Tibial nerve (tissue), 4 donors: ENCODE measurements around the gene GCN1. TPM values are rescaled to one million over a fixed set of nuclear protein-coding genes. Genes with fewer than 3 reads are reported as not detected.

Source experiments
- DNase-seq, 2 donors: peaks; one replicate each; pipeline ENCODE4 v3.0.0-alpha.2; 2019; ENCODE audit warnings: low spot score in 2 of 2
- H3K27ac ChIP-seq, 4 donors: fragments of 200-600 bp; sonication (generic) in 3 of 4; one replicate each; pipeline ENCODE4 v1.5.1; 2017 to 2019; ENCODE audit warnings: mild to moderate bottlenecking in 1 of 4
- H3K27me3 ChIP-seq, 2 donors: fragments of 200-600 bp; sonication (generic) in 1 of 2; one replicate each; pipeline versions ENCODE4 v1.5.1 to v1.6.0; 2017 to 2019
- H3K36me3 ChIP-seq, 3 donors: fragments of 200-600 bp; sonication (generic); one replicate each; pipeline ENCODE4 v1.5.1; 2018 to 2019
- H3K4me1 ChIP-seq, 4 donors: fragments of 200-600 bp; sonication (generic) in 3 of 4; one replicate each; pipeline ENCODE4 v1.5.1; 2017 to 2019
- H3K4me3 ChIP-seq, 4 donors: fragments of 200-600 bp; sonication (generic) in 3 of 4; one replicate each; pipeline ENCODE4 v1.5.1; 2017 to 2019; ENCODE audit warnings: mild to moderate bottlenecking in 1 of 4, moderate library complexity in 1 of 4
- H3K9me3 ChIP-seq, 4 donors: fragments of 200-600 bp; sonication (generic) in 3 of 4; one replicate each; pipeline ENCODE4 v1.5.1; 2017 to 2019
- EP300 ChIP-seq, 2 donors: sonication (generic); formaldehyde crosslinking; IDR thresholded peaks; one replicate each; pipeline ENCODE4 v1.6.1; 2017; ENCODE audit warnings: antibody characterized with exemption in 2 of 2, mild to moderate bottlenecking in 1 of 2
- POLR2A ChIP-seq, 2 donors: fragments of 450-650 bp; IDR thresholded peaks; one replicate each; pipeline ENCODE4 v1.6.1; 2017; ENCODE audit warnings: antibody characterized with exemption in 2 of 2, mild to moderate bottlenecking in 2 of 2, moderate library complexity in 2 of 2
- WGBS, 2 donors: methylation state at CpG; one replicate each; pipeline ENCODE4 v1.1.5; 2018; 5-methylcytosine and 5-hydroxymethylcytosine counted together
- total RNA-seq, 4 donors: library from RNA; depleted of rRNA; stranded (reverse); fragments of >200 nt; gene quantifications; one replicate each; pipeline ENCODE4 v1.1.0, GENCODE V29; 2016
- TF ChIP-seq, protein P1 (sequence below), 5 experiments: fragments of 200-600 bp in 3 of 5; fragments of 450-650 bp in 2 of 5; sonication (generic) in 3 of 5; IDR thresholded peaks; one replicate each; pipeline ENCODE4 v1.5.1; 2016 to 2019; ENCODE audit warnings: antibody characterized with exemption in 5 of 5, mild to moderate bottlenecking in 3 of 5, moderate library complexity in 2 of 5

The GCN1 gene
- total RNA-seq, 4 donors from 2014 or later, result 44.6 to 138 (median 106) TPM

- Histone ChIP-seq H3K4me3 (peak overlapping the region in 1 of 4 donors; percentile 27), H3K9me3 (no peaks in the 10 kb centered on the region), H3K4me1 (peaks cover 0 to 100% (median 90%) of the 10 kb centered on the region in 4 donors), H3K27ac (peak overlapping the region; percentile 62 to 98 (median 85)), H3K27me3 (no peaks in the 10 kb centered on the region), H3K36me3 (peaks cover 0 to 11% (median 4%) of the 10 kb centered on the region in 3 donors)
- TF ChIP-seq EP300 (IDR thresholded peaks at IDR 0.05) (no peak), POLR2A (IDR thresholded peaks at IDR 0.05) (no peak)
- TF ChIP-seq, protein P1, sequence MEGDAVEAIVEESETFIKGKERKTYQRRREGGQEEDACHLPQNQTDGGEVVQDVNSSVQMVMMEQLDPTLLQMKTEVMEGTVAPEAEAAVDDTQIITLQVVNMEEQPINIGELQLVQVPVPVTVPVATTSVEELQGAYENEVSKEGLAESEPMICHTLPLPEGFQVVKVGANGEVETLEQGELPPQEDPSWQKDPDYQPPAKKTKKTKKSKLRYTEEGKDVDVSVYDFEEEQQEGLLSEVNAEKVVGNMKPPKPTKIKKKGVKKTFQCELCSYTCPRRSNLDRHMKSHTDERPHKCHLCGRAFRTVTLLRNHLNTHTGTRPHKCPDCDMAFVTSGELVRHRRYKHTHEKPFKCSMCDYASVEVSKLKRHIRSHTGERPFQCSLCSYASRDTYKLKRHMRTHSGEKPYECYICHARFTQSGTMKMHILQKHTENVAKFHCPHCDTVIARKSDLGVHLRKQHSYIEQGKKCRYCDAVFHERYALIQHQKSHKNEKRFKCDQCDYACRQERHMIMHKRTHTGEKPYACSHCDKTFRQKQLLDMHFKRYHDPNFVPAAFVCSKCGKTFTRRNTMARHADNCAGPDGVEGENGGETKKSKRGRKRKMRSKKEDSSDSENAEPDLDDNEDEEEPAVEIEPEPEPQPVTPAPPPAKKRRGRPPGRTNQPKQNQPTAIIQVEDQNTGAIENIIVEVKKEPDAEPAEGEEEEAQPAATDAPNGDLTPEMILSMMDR (IDR thresholded peaks at IDR 0.05), result no peak
- WGBS, 2 donors, result 43 to 55% methylated on average over 6 to 7 of the region's 7 CpGs
- no peak for DNase-seq
Observed at GRCh38 chr12:120229071-120229486, 34.6 kb upstream of the GCN1 start.

DNA sequence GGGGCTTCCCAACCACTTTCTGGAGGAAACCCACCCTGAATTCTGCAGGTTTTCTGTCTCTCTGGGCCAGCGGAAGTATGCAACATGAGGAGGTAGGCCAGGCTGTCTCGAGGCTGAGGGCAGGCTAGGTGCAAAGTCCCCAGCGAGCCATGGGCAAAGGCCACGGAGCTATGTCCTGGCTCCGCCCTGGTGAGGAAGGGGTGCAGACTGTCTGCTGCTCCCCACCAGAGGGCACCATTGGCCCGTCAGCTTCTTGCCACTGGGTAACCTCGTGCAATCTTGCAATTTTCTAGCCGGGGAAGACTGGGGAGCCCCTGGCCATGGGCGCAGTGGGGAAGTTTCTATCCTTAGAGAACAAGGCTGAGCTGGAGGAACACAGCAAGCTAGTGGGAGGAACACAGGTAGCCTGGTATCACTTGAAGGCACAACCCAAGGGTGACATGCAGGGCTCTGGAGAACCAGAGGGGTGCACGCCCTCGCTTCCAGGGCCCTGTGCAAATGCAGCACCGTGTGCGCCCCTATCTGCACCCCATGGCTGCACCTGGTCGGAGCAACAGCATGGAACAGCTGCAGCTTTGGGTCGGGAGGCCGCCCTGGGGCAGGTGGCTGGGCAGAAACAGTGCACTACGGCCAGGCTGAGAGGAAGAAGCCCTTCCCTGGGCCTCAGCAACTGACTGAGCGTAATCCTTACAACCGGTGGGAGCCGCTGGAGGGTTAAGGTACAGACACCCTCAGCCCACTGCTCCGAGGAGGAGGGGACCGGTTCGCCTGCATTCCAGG, 34.0 kb upstream of the GCN1 start:
- WGBS, 2 donors, result 20% methylated on average over 18 to 20 of the region's 23 CpGs
- TF ChIP-seq EP300 (IDR thresholded peaks at IDR 0.05), result peak; percentile 37 to 71
- TF ChIP-seq, protein P1 (IDR thresholded peaks at IDR 0.05), result peak; percentile 89 to 99 (median 92)
- TF ChIP-seq POLR2A (IDR thresholded peaks at IDR 0.05), result peak in 1 of 2 donors; percentile 2
- peak; percentile 72 to 80 for DNase-seq
- Histone ChIP-seq H3K9me3 (no peaks in the 10 kb centered on the region), H3K27ac (peak overlapping the region in 3 of 4 donors; percentile 83 to 98 (median 87)), H3K27me3 (no peaks in the 10 kb centered on the region), H3K4me3 (peak overlapping the region in 1 of 4 donors; percentile 27), H3K36me3 (peaks cover 0 to 17% (median 4%) of the 10 kb centered on the region in 3 donors), H3K4me1 (peaks cover 0 to 100% (median 86%) of the 10 kb centered on the region in 4 donors)

DNA sequence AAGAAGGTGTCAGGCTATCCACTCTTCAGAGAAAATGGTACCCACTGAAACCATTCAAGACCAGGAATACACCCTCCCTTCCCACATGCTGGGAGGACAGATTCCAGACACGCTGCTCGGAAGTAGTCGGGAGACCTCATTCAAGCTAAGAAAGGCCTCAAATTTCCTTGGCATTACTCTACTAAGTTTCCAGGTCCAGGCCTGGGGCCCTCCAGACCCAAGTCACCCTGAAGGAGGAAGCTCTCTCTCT, 33.5 kb upstream of the GCN1 start:
- Histone ChIP-seq H3K4me3 (peak overlapping the region in 1 of 4 donors; percentile 27), H3K27ac (peak overlapping the region in 3 of 4 donors; percentile 25 to 98 (median 87))

DNA sequence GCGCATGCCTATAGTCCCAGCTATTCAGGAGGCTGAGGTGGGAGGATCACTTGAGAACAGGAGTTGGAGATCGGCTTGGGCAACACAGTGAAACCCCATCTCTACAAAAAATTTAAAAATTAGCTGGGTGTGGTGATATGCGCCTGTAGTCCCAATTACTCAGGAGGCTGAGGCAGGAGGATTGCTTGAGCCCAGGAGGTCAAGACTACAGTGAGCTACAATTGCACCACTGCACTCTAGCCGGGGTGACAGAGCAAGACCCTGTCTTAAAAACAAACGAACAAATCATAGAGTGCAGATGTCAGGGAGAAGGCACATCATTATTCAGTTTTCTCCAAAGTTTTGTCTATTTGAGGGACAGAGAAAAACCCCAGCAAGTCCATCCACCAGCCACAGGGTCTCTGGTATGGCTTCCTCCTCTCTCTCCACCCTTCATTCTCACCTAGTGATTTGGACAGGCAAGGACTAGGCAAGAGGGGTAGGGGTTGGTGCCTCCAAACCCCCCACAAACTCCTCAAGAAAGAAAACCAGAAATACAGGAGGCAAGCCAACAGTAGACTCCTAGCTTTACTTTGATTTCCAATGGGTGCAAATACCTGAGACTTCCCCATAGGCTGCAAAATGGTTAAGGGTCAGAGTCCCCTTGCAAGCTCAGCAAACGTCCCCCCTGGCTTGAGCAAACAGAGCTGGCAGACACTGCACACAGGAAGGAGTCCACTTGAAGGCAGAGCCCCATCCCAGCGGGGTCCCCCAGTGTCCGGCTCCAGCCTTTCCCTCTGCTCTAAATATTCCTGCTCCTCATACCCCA, 32.9 kb upstream of the GCN1 start:
- TF ChIP-seq POLR2A (IDR thresholded peaks at IDR 0.05), result no peak
- TF ChIP-seq, protein P1 (IDR thresholded peaks at IDR 0.05), result no peak
- no peak for TF ChIP-seq EP300 (IDR thresholded peaks at IDR 0.05)
- Histone ChIP-seq H3K4me3 (no peak overlapping the region), H3K36me3 (peaks cover 2 to 27% (median 8%) of the 10 kb centered on the region in 3 donors), H3K27ac (peak overlapping the region in 3 of 4 donors; percentile 25 to 98 (median 87)), H3K4me1 (peaks cover 0 to 94% (median 76%) of the 10 kb centered on the region in 4 donors), H3K27me3 (no peaks in the 10 kb centered on the region), H3K9me3 (no peaks in the 10 kb centered on the region)
- no peak for DNase-seq
- WGBS, 2 donors, result 62 to 69% methylated on average over 8 of the region's 8 CpGs

More for the DNA sequence above, 33.5 kb upstream of the GCN1 start:
- Histone ChIP-seq H3K9me3 (no peaks in the 10 kb centered on the region), H3K27me3 (no peaks in the 10 kb centered on the region), H3K36me3 (peaks cover 0 to 22% (median 4%) of the 10 kb centered on the region in 3 donors), H3K4me1 (peaks cover 0 to 97% (median 81%) of the 10 kb centered on the region in 4 donors)
- TF ChIP-seq POLR2A (IDR thresholded peaks at IDR 0.05) (peak in 1 of 2 donors; percentile 3), EP300 (IDR thresholded peaks at IDR 0.05) (no peak)
- TF ChIP-seq, protein P1 (IDR thresholded peaks at IDR 0.05), result no peak
- 48 to 54% methylated on average over 3 of the region's 3 CpGs for WGBS, 2 donors
- DNase-seq, result no peak
